HG03060 (cell line): ENCODE measurements around the gene RING1.

Experiments
- ATAC-seq: cut with Tn5 transposase; IDR thresholded peaks from one replicate; pipeline ENCODE4 v1.9.1; 2021; ENCODE audit warnings: low read depth, moderate number of reproducible peaks; ENCODE audit not compliant: unreplicated experiment

RING1 gene

GRCh38 chr6:33171880-33172687, 36.2 kb upstream of the RING1 start:
- ATAC-seq = no peak

GRCh38 chr6:33172688-33173534, 35.4 kb upstream of the RING1 start:
- no peak for ATAC-seq

GRCh38 chr6:33173535-33174180, 34.6 kb upstream of the RING1 start:
- ATAC-seq = no peak

- no peak for ATAC-seq
Measured at GRCh38 chr6:33174784-33175183, 33.5 kb upstream of the RING1 start.

- ATAC-seq = no peak
Measured at GRCh38 chr6:33175436-33176069, 32.7 kb upstream of the RING1 start.

- no peak for ATAC-seq
Measured at GRCh38 chr6:33176906-33177305, 31.4 kb upstream of the RING1 start.

- no peak for ATAC-seq
Measured at GRCh38 chr6:33177552-33178446, 30.5 kb upstream of the RING1 start.

GRCh38 chr6:33178755-33179475, 29.4 kb upstream of the RING1 start:
- no peak for ATAC-seq

GRCh38 chr6:33181141-33181540, 27.2 kb upstream of the RING1 start:
- no peak for ATAC-seq

- ATAC-seq = no peak
Measured at GRCh38 chr6:33183071-33183683, 25.1 kb upstream of the RING1 start.

- no peak for ATAC-seq
Measured at GRCh38 chr6:33185190-33185589, 23.1 kb upstream of the RING1 start.

GRCh38 chr6:33185654-33186187, 22.6 kb upstream of the RING1 start:
- no peak for ATAC-seq

GRCh38 chr6:33187809-33188208, 20.5 kb upstream of the RING1 start:
- no peak for ATAC-seq

- ATAC-seq = no peak
Measured at GRCh38 chr6:33189164-33189563, 19.1 kb upstream of the RING1 start.

GRCh38 chr6:33189625-33190448, 18.5 kb upstream of the RING1 start:
- ATAC-seq = no peak

- ATAC-seq = no peak
Measured at GRCh38 chr6:33190504-33191107, 17.7 kb upstream of the RING1 start.
